Fibroblast of pulmonary artery (primary cell): ENCODE measurements around the gene AP1G2.
"Not testable (repeated sequence)": the region's sequence is repeated elsewhere in the genome, so short reads cannot be mapped to it uniquely, and the experiment has no call there.

ENCODE experiments used
- DNase-seq: peaks from one replicate; pipeline ENCODE4 v3.0.0-alpha.2; 2010; ENCODE audit warnings: low read depth
- H3K4me3 ChIP-seq: replicated peaks from 2 replicates; pipeline ENCODE4 v1.5.1; 2011; ENCODE audit warnings: low read depth, mild to moderate bottlenecking, control low read depth, low read length, moderate library complexity
- CTCF ChIP-seq: IDR thresholded peaks from 2 replicates; pipeline ENCODE4 v1.5.1; 2011; ENCODE audit warnings: mild to moderate bottlenecking, control low read depth, low read length, inconsistent platforms; ENCODE audit errors: missing control alignments

AP1G2 gene

GRCh38 chr14:23590198-23590597, 22.6 kb upstream of the AP1G2 start:
- no peak for DNase-seq
- H3K4me3 ChIP-seq: no peak overlapping the region
- no peak for TF ChIP-seq CTCF

GRCh38 chr14:23589606-23590005, 22.0 kb upstream of the AP1G2 start:
- DNase-seq: no peak
- TF ChIP-seq CTCF: no peak
- H3K4me3 ChIP-seq: no peak overlapping the region

- no peak overlapping the region for H3K4me3 ChIP-seq
- DNase-seq: peak; percentile 90
- TF ChIP-seq CTCF: peak; percentile 75
Measured at GRCh38 chr14:23588884-23589598, 21.4 kb upstream of the AP1G2 start.

GRCh38 chr14:23584527-23585203, 17.1 kb upstream of the AP1G2 start:
- not testable (repeated sequence) for H3K4me3 ChIP-seq, DNase-seq

GRCh38 chr14:23583761-23584526, 16.4 kb upstream of the AP1G2 start:
- DNase-seq, H3K4me3 ChIP-seq: not testable (repeated sequence)

GRCh38 chr14:23582906-23583760, 15.5 kb upstream of the AP1G2 start:
- no peak for TF ChIP-seq CTCF
- no peak for DNase-seq

GRCh38 chr14:23580948-23581281, 13.3 kb upstream of the AP1G2 start:
- no peak for DNase-seq
- H3K4me3 ChIP-seq: no peak overlapping the region
- TF ChIP-seq CTCF: no peak

More at GRCh38 chr14:23582906-23583760, 15.5 kb upstream of the AP1G2 start:
- H3K4me3 ChIP-seq: no peak overlapping the region
